Endodermal cell (in vitro differentiated cells): Measurements from ENCODE around the gene ALPK1. TPM values are rescaled to one million over a fixed set of nuclear protein-coding genes. Genes with fewer than 3 reads are reported as not detected.

ENCODE experiments used
- DNase-seq: peaks from one replicate; pipeline ENCODE4 v3.0.0-alpha.2; 2017
- H3K27ac ChIP-seq: 2 replicates; pipeline ENCODE4 v1.5.1; 2013; ENCODE audit warnings: mild to moderate bottlenecking, low read depth, low read length, moderate library complexity
- H3K27me3 ChIP-seq: 2 replicates; pipeline ENCODE4 v1.6.1; 2013; ENCODE audit warnings: mild to moderate bottlenecking, low read length, moderate library complexity; ENCODE audit not compliant: insufficient read depth, control insufficient read depth, poor library complexity, severe bottlenecking
- H3K36me3 ChIP-seq: 2 replicates; pipeline ENCODE4 v1.7.0; 2013; ENCODE audit warnings: mild to moderate bottlenecking, low read length, moderate library complexity; ENCODE audit not compliant: control insufficient read depth, insufficient read depth
- H3K4me1 ChIP-seq: one replicate; pipeline ENCODE4 v1.7.0; 2013; ENCODE audit warnings: low read length; ENCODE audit not compliant: control insufficient read depth, insufficient read depth
- H3K4me3 ChIP-seq: 2 replicates; pipeline ENCODE4 v1.5.1; 2013; ENCODE audit warnings: mild to moderate bottlenecking, low read length, moderate library complexity
- H3K9ac ChIP-seq: 2 replicates; pipeline ENCODE4 v1.6.1; 2013; ENCODE audit warnings: mild to moderate bottlenecking, low read length, moderate library complexity; ENCODE audit not compliant: poor library complexity, severe bottlenecking; ENCODE audit errors: extremely low read depth
- H3K9me3 ChIP-seq: 2 replicates; pipeline ENCODE4 v1.6.1; 2013; ENCODE audit warnings: mild to moderate bottlenecking, low read length, moderate library complexity; ENCODE audit not compliant: control insufficient read depth
- H3K27ac Mint-ChIP-seq: 2 replicates; pipeline ENCODE4 v1.8.0; 2020; ENCODE audit warnings: mixed read lengths
- H3K27me3 Mint-ChIP-seq: 2 replicates; pipeline ENCODE4 v1.8.0; 2021; ENCODE audit warnings: mild to moderate bottlenecking, mixed read lengths; ENCODE audit not compliant: insufficient read depth
- H3K36me3 Mint-ChIP-seq: 2 replicates; pipeline ENCODE4 v1.8.0; 2020; ENCODE audit warnings: low read depth, mixed read lengths
- H3K4me1 Mint-ChIP-seq: 2 replicates; pipeline ENCODE4 v1.8.0; 2020; ENCODE audit warnings: mixed read lengths
- H3K4me3 Mint-ChIP-seq: 2 replicates; pipeline ENCODE4 v1.8.0; 2020; ENCODE audit warnings: mild to moderate bottlenecking, moderate library complexity, mixed read lengths
- H3K9me3 Mint-ChIP-seq: 2 replicates; pipeline ENCODE4 v1.8.0; 2020; ENCODE audit warnings: mild to moderate bottlenecking, mixed read lengths
- WGBS, 2 experiments: methylation state at CpG; one replicate each; pipeline versions ENCODE4 v1.1.5 to v1.1.7; 2013; ENCODE audit warnings: missing lambda C conversion rate in 2 of 2, mixed read lengths in 1 of 2; ENCODE audit not compliant: insufficient coverage in 1 of 2, insufficient read length in 1 of 2; 5-methylcytosine and 5-hydroxymethylcytosine counted together
- total RNA-seq, 2 donors: library from RNA; stranded (reverse); fragmentation: NEBNext Ultra II Directional in 1 of 2; extraction: Animal tissue kit (Norgen Biotek cat#: 25700) in 1 of 2; gene quantifications; 2 replicates in 1 of 2; 3 replicates in 1 of 2; pipeline ENCODE4 v1.2.1, GENCODE V29; 2021
- TF ChIP-seq, protein P1 (sequence below): fragments of 200-600 bp; sonication (generic); conservative IDR thresholded peaks from 2 replicates; pipeline ENCODE4 v1.5.0; 2021; ENCODE audit warnings: antibody characterized with exemption, mild to moderate bottlenecking

Gene ALPK1
- total RNA-seq, 2 donors from 2014 or later, result 0.24 to 0.44 TPM

DNA sequence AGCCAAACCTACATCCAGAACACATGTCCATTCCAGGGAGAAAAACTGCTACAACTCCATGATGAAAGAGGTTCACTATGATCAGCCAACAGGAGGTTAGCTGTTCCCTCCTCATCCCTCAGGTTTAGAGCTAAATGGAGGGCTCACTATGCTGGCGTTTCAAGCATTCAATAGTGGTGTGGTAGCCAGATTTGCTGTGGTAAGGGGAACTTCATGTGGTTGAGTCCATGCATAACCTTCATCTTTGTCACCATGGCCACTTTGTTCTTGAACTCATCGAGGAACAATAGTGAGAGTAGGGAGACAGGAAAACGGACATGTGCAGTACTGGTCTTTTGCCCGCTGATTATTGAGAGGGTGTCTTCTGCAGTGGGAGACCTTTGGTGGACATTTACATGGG lies 33.8 kb downstream of the ALPK1 start:
- Histone ChIP-seq H3K27me3 (peaks cover 62% of the 10 kb centered on the region), H3K4me1 (no peaks in the 10 kb centered on the region), H3K9ac (no peak overlapping the region), H3K4me3 (no peak overlapping the region), H3K9me3 (no peaks in the 10 kb centered on the region), H3K36me3 (no peaks in the 10 kb centered on the region), H3K27ac (no peak overlapping the region)
- Mint-ChIP-seq H3K4me1 (peaks cover 4% of the 10 kb centered on the region), H3K4me3 (no peak overlapping the region), H3K27me3 (peaks cover 62% of the 10 kb centered on the region), H3K9me3 (no peaks in the 10 kb centered on the region), H3K36me3 (no peaks in the 10 kb centered on the region), H3K27ac (no peak overlapping the region)
- 90 to 100% methylated on average over 3 to 4 of the region's 4 CpGs for whole genome bisulfite sequencing, 2 experiments
- no peak for DNase-seq
- TF ChIP-seq, protein P1, sequence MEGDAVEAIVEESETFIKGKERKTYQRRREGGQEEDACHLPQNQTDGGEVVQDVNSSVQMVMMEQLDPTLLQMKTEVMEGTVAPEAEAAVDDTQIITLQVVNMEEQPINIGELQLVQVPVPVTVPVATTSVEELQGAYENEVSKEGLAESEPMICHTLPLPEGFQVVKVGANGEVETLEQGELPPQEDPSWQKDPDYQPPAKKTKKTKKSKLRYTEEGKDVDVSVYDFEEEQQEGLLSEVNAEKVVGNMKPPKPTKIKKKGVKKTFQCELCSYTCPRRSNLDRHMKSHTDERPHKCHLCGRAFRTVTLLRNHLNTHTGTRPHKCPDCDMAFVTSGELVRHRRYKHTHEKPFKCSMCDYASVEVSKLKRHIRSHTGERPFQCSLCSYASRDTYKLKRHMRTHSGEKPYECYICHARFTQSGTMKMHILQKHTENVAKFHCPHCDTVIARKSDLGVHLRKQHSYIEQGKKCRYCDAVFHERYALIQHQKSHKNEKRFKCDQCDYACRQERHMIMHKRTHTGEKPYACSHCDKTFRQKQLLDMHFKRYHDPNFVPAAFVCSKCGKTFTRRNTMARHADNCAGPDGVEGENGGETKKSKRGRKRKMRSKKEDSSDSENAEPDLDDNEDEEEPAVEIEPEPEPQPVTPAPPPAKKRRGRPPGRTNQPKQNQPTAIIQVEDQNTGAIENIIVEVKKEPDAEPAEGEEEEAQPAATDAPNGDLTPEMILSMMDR, result no peak

GRCh38 chr4:112332398-112332797 lies 35.2 kb downstream of the ALPK1 start:
- Histone ChIP-seq H3K9me3 (no peaks in the 10 kb centered on the region), H3K4me3 (no peak overlapping the region), H3K4me1 (no peaks in the 10 kb centered on the region), H3K9ac (no peak overlapping the region), H3K27ac (no peak overlapping the region), H3K27me3 (peaks cover 47% of the 10 kb centered on the region), H3K36me3 (no peaks in the 10 kb centered on the region)
- Mint-ChIP-seq H3K27ac (no peak overlapping the region), H3K36me3 (no peaks in the 10 kb centered on the region), H3K4me3 (no peak overlapping the region), H3K9me3 (no peaks in the 10 kb centered on the region), H3K27me3 (peaks cover 53% of the 10 kb centered on the region), H3K4me1 (peaks cover 4% of the 10 kb centered on the region)
- TF ChIP-seq, protein P1, result no peak
- DNase-seq, result no peak

DNA sequence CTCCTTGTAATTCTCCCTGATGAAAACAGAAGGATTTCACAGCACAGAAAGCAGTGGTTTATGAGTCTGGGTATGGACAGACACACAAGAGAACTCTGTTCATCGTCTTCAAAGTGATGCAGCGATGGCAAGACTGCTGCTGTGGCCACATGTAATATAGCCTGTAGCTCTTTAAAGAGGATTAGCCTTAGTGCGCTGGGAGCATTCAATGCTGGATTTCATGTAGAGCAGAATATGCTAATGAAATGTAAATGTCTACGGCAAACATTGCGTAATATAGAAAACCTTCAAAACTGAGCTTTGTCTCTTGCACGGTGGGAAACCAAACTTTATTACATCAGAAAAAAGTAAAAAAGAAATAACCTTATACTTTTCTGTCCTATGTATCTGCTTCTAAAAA lies 42.9 kb downstream of the ALPK1 start:
- H3K36me3 ChIP-seq, result no peaks in the 10 kb centered on the region
- Mint-ChIP-seq H3K9me3 (no peaks in the 10 kb centered on the region), H3K4me3 (no peak overlapping the region), H3K4me1 (peaks cover 38% of the 10 kb centered on the region), H3K27me3 (no peaks in the 10 kb centered on the region), H3K27ac (no peak overlapping the region), H3K36me3 (no peaks in the 10 kb centered on the region)
- TF ChIP-seq, protein P1, result no peak
- 39 to 44% methylated on average over 3 to 6 of the region's 6 CpGs for WGBS, 2 experiments
- no peaks in the 10 kb centered on the region for H3K9me3 ChIP-seq
- no peak overlapping the region for H3K27ac ChIP-seq
- H3K4me3 ChIP-seq, result no peak overlapping the region
- H3K4me1 ChIP-seq, result peaks cover 25% of the 10 kb centered on the region
- DNase-seq, result no peak
- H3K9ac ChIP-seq, result no peak overlapping the region
- H3K27me3 ChIP-seq, result no peaks in the 10 kb centered on the region
